Neural progenitor cell (in vitro differentiated cells): ENCODE results near the gene MPRIP. TPM values are rescaled to one million over a fixed set of nuclear protein-coding genes. Genes with fewer than 3 reads are reported as not detected.
A peak's percentile ranks its signal among the peaks of the same experiment; 100 is the strongest.
"Not testable (repeated sequence)": the region's sequence is repeated elsewhere in the genome, so short reads cannot be mapped to it uniquely, and the experiment has no call there.

ENCODE experiments used
- DNase-seq: peaks from one replicate; pipeline ENCODE4 v3.0.0-alpha.2; 2016; ENCODE audit warnings: low spot score
- H2AFZ ChIP-seq: fragments of 200-600 bp; sonication (generic); replicated peaks from 2 replicates; pipeline ENCODE4 v1.6.1; 2016; ENCODE audit warnings: antibody characterized with exemption
- H3F3A ChIP-seq: fragments of 200-600 bp; sonication (generic); 2 replicates; pipeline ENCODE4 v1.6.1; 2016; ENCODE audit warnings: antibody characterized with exemption, low read depth
- H3K27ac ChIP-seq: fragments of 200-600 bp; sonication (generic); 2 replicates; pipeline ENCODE4 v1.5.1; 2016; ENCODE audit warnings: mild to moderate bottlenecking
- H3K27me3 ChIP-seq: fragments of 200-600 bp; sonication (generic); 2 replicates; pipeline ENCODE4 v1.6.1; 2016; ENCODE audit warnings: mild to moderate bottlenecking, moderate library complexity
- H3K36me3 ChIP-seq: fragments of 200-600 bp; sonication (generic); 2 replicates; pipeline ENCODE4 v1.5.1; 2016
- H3K4me1 ChIP-seq: fragments of 200-600 bp; sonication (generic); 2 replicates; pipeline ENCODE4 v1.6.1; 2016; ENCODE audit warnings: mixed run types
- H3K4me2 ChIP-seq: fragments of 200-600 bp; sonication (generic); 2 replicates; pipeline ENCODE4 v1.6.1; 2016
- H3K4me3 ChIP-seq: fragments of 200-600 bp; sonication (generic); 2 replicates; pipeline ENCODE4 v1.5.1; 2016
- H3K79me2 ChIP-seq: fragments of 200-600 bp; sonication (generic); 2 replicates; pipeline ENCODE4 v1.6.1; 2016; ENCODE audit warnings: low read depth
- H3K9ac ChIP-seq: fragments of 200-600 bp; sonication (generic); 2 replicates; pipeline ENCODE4 v1.6.1; 2016
- H3K9me3 ChIP-seq: fragments of 200-600 bp; sonication (generic); 2 replicates; pipeline ENCODE4 v1.5.1; 2016; ENCODE audit warnings: low read depth
- H4K20me1 ChIP-seq: fragments of 200-600 bp; sonication (generic); 2 replicates; pipeline ENCODE4 v1.6.1; 2016; ENCODE audit warnings: low read depth
- H3K27ac Mint-ChIP-seq: 3 replicates; pipeline ENCODE4 v1.8.0; 2021; ENCODE audit warnings: mixed read lengths
- H3K27me3 Mint-ChIP-seq: 2 replicates; pipeline ENCODE4 v1.8.0; 2022; ENCODE audit warnings: low read depth, mild to moderate bottlenecking, inconsistent platforms, moderate library complexity, mixed read lengths; ENCODE audit not compliant: insufficient read depth
- H3K36me3 Mint-ChIP-seq: 3 replicates; pipeline ENCODE4 v1.8.0; 2021; ENCODE audit warnings: mixed read lengths
- H3K4me1 Mint-ChIP-seq: 3 replicates; pipeline ENCODE4 v1.8.0; 2021; ENCODE audit warnings: mixed read lengths
- H3K4me3 Mint-ChIP-seq: 3 replicates; pipeline ENCODE4 v1.8.0; 2021; ENCODE audit warnings: mild to moderate bottlenecking, moderate library complexity, mixed read lengths
- H3K9me3 Mint-ChIP-seq: 3 replicates; pipeline ENCODE4 v1.8.0; 2020; ENCODE audit warnings: mixed read lengths
- CTCF ChIP-seq: fragments of 200-600 bp; sonication (generic); IDR thresholded peaks from 2 replicates; pipeline ENCODE4 v1.5.1; 2017; ENCODE audit warnings: antibody characterized with exemption, mild to moderate bottlenecking
- EZH2 ChIP-seq: fragments of 200-600 bp; sonication (generic); IDR thresholded peaks from 2 replicates; pipeline ENCODE4 v1.6.1; 2017; ENCODE audit warnings: antibody characterized with exemption, mild to moderate bottlenecking, moderate library complexity
- EZH2phosphoT487 ChIP-seq: fragments of 200-600 bp; sonication (generic); IDR thresholded peaks from 2 replicates; pipeline ENCODE4 v1.6.1; 2017; ENCODE audit warnings: antibody characterized with exemption
- total RNA-seq: library from RNA; depleted of rRNA; stranded (reverse); fragments of >200 nt; gene quantifications from 2 replicates; pipeline ENCODE4 v1.2.3, GENCODE V29; 2015; ENCODE audit warnings: low replicate concordance

MPRIP gene
- total RNA-seq, 1 donor from 2014 or later: 42.1 TPM

- H3K4me1 Mint-ChIP-seq: peaks cover 15% of the 10 kb centered on the region
- Histone ChIP-seq H3K4me3 (no peak overlapping the region), H3K79me2 (no peaks in the 10 kb centered on the region), H3K36me3 (no peaks in the 10 kb centered on the region), H3K9me3 (no peaks in the 10 kb centered on the region), H3K27me3 (no peaks in the 10 kb centered on the region), H3K4me2 (peak overlapping the region; percentile 28), H3F3A (no peaks in the 10 kb centered on the region), H2AFZ (peak overlapping the region; percentile 75), H3K9ac (no peak overlapping the region), H3K4me1 (peaks cover 7% of the 10 kb centered on the region), H3K27ac (no peak overlapping the region), H4K20me1 (no peaks in the 10 kb centered on the region)
- TF ChIP-seq CTCF (peak; percentile 97), EZH2phosphoT487 (no peak)
- no peaks in the 10 kb centered on the region for H3K9me3 Mint-ChIP-seq
- H3K27me3 Mint-ChIP-seq: peaks cover 13% of the 10 kb centered on the region
- H3K4me3 Mint-ChIP-seq: peak overlapping the region; percentile 61
- DNase-seq: peak; percentile 90
- no peak overlapping the region for H3K27ac Mint-ChIP-seq
- H3K36me3 Mint-ChIP-seq: no peaks in the 10 kb centered on the region
Measured at GRCh38 chr17:17001874-17002520, 40.3 kb upstream of the MPRIP start.

GRCh38 chr17:17002731-17003715 lies 39.2 kb upstream of the MPRIP start:
- not testable (repeated sequence) for H3K79me2 ChIP-seq, H3K9ac ChIP-seq, H4K20me1 ChIP-seq, H3K4me2 ChIP-seq, H3F3A ChIP-seq, H3K4me3 ChIP-seq, DNase-seq, H3K9me3 Mint-ChIP-seq, H3K36me3 Mint-ChIP-seq, H3K27me3 ChIP-seq, H3K4me3 Mint-ChIP-seq, H3K27ac ChIP-seq, H2AFZ ChIP-seq, H3K4me1 ChIP-seq, H3K36me3 ChIP-seq, H3K9me3 ChIP-seq
- peak overlapping the region; percentile 50 for H3K27ac Mint-ChIP-seq
- peaks cover 15% of the 10 kb centered on the region for H3K4me1 Mint-ChIP-seq
- peaks cover 13% of the 10 kb centered on the region for H3K27me3 Mint-ChIP-seq

- no peak overlapping the region for H3K4me2 ChIP-seq
- no peak for DNase-seq
- H4K20me1 ChIP-seq: no peaks in the 10 kb centered on the region
- peaks cover 7% of the 10 kb centered on the region for H3K4me1 ChIP-seq
- peaks cover 13% of the 10 kb centered on the region for H3K27me3 Mint-ChIP-seq
- no peaks in the 10 kb centered on the region for H3K79me2 ChIP-seq
- H3K4me3 Mint-ChIP-seq: no peak overlapping the region
- no peaks in the 10 kb centered on the region for H3K9me3 ChIP-seq
- no peaks in the 10 kb centered on the region for H3K36me3 ChIP-seq
- TF ChIP-seq EZH2phosphoT487 (no peak), EZH2 (no peak), CTCF (no peak)
- H3K27ac ChIP-seq: no peak overlapping the region
- H3K9ac ChIP-seq: no peak overlapping the region
- no peaks in the 10 kb centered on the region for H3K36me3 Mint-ChIP-seq
- no peak overlapping the region for H2AFZ ChIP-seq
- H3K27ac Mint-ChIP-seq: peak overlapping the region; percentile 58
- peaks cover 15% of the 10 kb centered on the region for H3K4me1 Mint-ChIP-seq
- no peaks in the 10 kb centered on the region for H3K9me3 Mint-ChIP-seq
- H3K4me3 ChIP-seq: no peak overlapping the region
- no peaks in the 10 kb centered on the region for H3F3A ChIP-seq
- no peaks in the 10 kb centered on the region for H3K27me3 ChIP-seq
Measured at GRCh38 chr17:17004251-17004996, 37.8 kb upstream of the MPRIP start.

GRCh38 chr17:17004997-17005614 lies 37.2 kb upstream of the MPRIP start:
- not testable (repeated sequence) for H3K27me3 ChIP-seq, H3K9me3 ChIP-seq, H3K9ac ChIP-seq, H3K9me3 Mint-ChIP-seq, H2AFZ ChIP-seq, H4K20me1 ChIP-seq, H3K36me3 Mint-ChIP-seq, H3K4me1 ChIP-seq, H3K4me3 Mint-ChIP-seq, DNase-seq, H3K27ac ChIP-seq, H3K4me3 ChIP-seq, H3K4me2 ChIP-seq, H3F3A ChIP-seq, H3K79me2 ChIP-seq, H3K36me3 ChIP-seq
- peaks cover 10% of the 10 kb centered on the region for H3K27me3 Mint-ChIP-seq
- peaks cover 17% of the 10 kb centered on the region for H3K4me1 Mint-ChIP-seq
- peak overlapping the region; percentile 87 for H3K27ac Mint-ChIP-seq

GRCh38 chr17:17007891-17008290 lies 34.4 kb upstream of the MPRIP start:
- not testable (repeated sequence) for H3K4me3 ChIP-seq, H3K4me2 ChIP-seq, H4K20me1 ChIP-seq, H3F3A ChIP-seq, H3K9me3 Mint-ChIP-seq, H2AFZ ChIP-seq, H3K27ac ChIP-seq, H3K27me3 Mint-ChIP-seq, H3K36me3 Mint-ChIP-seq, DNase-seq, H3K36me3 ChIP-seq, H3K9ac ChIP-seq, H3K4me3 Mint-ChIP-seq, H3K4me1 ChIP-seq, H3K79me2 ChIP-seq, H3K9me3 ChIP-seq, H3K27me3 ChIP-seq, H3K27ac Mint-ChIP-seq
- peaks cover 14% of the 10 kb centered on the region for H3K4me1 Mint-ChIP-seq
